ENCODE results near the gene KMT2A.
"Not testable (repeated sequence)": the region's sequence is repeated elsewhere in the genome, so short reads cannot be mapped to it uniquely, and the experiment has no call there.

Gene KMT2A

GRCh38 chr11:118449316-118449918 is 13.1 kb downstream of the KMT2A start:
- Histone ChIP-seq H3K4me1 (ENCODE audit: control insufficient read depth, insufficient read depth, low read length) (no peaks in the 10 kb centered on the region), H3K4me3 (ENCODE audit: low read depth, low read length) (no peak overlapping the region), H3K9me3 (ENCODE audit: control insufficient read depth, insufficient read depth, low read depth, low read length) (no peaks in the 10 kb centered on the region), H3K27me3 (ENCODE audit: control insufficient read depth, insufficient read depth, low read length) (no peaks in the 10 kb centered on the region), H3K27ac (ENCODE audit: low read depth, low read length) (no peak overlapping the region), H3K9ac (ENCODE audit: low read length) (no peak overlapping the region), H3K36me3 (ENCODE audit: control insufficient read depth, insufficient read depth, low read length) (peaks cover 18% of the 10 kb centered on the region)

- H3K27ac ChIP-seq (ENCODE audit: low read depth, low read length) = no peak overlapping the region
- no peaks in the 10 kb centered on the region for H3K4me1 ChIP-seq (ENCODE audit: control insufficient read depth, insufficient read depth, low read length)
- no peak overlapping the region for H3K9ac ChIP-seq (ENCODE audit: low read length)
- peaks cover 18% of the 10 kb centered on the region for H3K36me3 ChIP-seq (ENCODE audit: control insufficient read depth, insufficient read depth, low read length)
- H3K27me3 ChIP-seq (ENCODE audit: control insufficient read depth, insufficient read depth, low read length) = no peaks in the 10 kb centered on the region
- H3K4me3 ChIP-seq (ENCODE audit: low read depth, low read length) = no peak overlapping the region
- H3K9me3 ChIP-seq (ENCODE audit: control insufficient read depth, insufficient read depth, low read depth, low read length) = no peaks in the 10 kb centered on the region
These were observed 14.2 kb downstream of the KMT2A start for GRCh38 chr11:118450451-118450850.

- Histone ChIP-seq H3K27ac (ENCODE audit: low read depth, low read length) (no peak overlapping the region), H3K9ac (ENCODE audit: low read length) (no peak overlapping the region), H3K27me3 (ENCODE audit: control insufficient read depth, insufficient read depth, low read length) (no peaks in the 10 kb centered on the region), H3K4me1 (ENCODE audit: control insufficient read depth, insufficient read depth, low read length) (no peaks in the 10 kb centered on the region), H3K9me3 (ENCODE audit: control insufficient read depth, insufficient read depth, low read depth, low read length) (no peaks in the 10 kb centered on the region), H3K36me3 (ENCODE audit: control insufficient read depth, insufficient read depth, low read length) (peaks cover 3% of the 10 kb centered on the region; the same call in 1 of the 2 replicates), H3K4me3 (ENCODE audit: low read depth, low read length) (no peak overlapping the region)
These were observed 25.9 kb downstream of the KMT2A start for GRCh38 chr11:118462178-118462577.

DNA sequence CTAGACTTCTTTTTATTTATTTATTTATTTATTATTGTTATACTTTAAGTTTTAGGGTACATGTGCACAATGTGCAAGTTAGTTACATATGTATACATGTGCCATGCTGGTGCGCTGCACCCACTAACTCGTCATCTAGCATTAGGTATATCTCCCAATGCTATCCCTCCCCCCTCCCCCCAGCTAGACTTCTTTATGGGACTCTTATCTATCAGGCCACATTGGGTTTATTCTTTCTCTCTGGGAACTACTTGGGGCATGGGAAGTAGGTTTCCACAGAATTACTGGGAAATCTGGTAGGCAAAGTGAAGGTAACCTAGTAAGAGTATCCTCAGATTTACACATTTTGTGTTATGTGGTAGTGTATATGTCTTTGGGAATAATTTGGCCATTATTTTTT is 32.7 kb downstream of the KMT2A start:
- not testable (repeated sequence) for H3K9me3 ChIP-seq (ENCODE audit: control insufficient read depth, insufficient read depth, low read depth, low read length); H3K4me1 ChIP-seq (ENCODE audit: control insufficient read depth, insufficient read depth, low read length); H3K9ac ChIP-seq (ENCODE audit: low read length); H3K27ac ChIP-seq (ENCODE audit: low read depth, low read length); H3K4me3 ChIP-seq (ENCODE audit: low read depth, low read length); H3K27me3 ChIP-seq (ENCODE audit: control insufficient read depth, insufficient read depth, low read length)
- peaks cover 35% of the 10 kb centered on the region for H3K36me3 ChIP-seq (ENCODE audit: control insufficient read depth, insufficient read depth, low read length)

DNA sequence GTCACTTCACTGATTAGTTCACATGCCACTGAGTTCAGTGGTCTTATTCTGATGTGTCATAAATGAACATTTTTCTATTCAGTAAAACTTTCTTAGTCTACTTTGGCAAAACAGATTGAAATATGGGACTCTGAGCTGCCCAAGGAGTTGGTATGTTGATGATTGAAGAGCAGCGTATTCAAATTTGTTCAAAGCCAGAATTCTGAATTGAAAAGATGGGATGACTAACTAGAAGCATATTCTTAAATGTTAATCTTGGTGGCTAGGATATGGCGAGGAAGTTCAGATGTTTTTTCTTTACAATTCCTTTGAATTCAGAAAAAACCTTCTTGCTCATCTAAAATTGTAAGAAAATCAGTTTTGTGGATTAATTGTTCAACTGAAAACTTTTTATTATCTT is 34.7 kb downstream of the KMT2A start:
- H3K9ac ChIP-seq (ENCODE audit: low read length) = no peak overlapping the region
- H3K4me3 ChIP-seq (ENCODE audit: low read depth, low read length) = no peak overlapping the region
- H3K27ac ChIP-seq (ENCODE audit: low read depth, low read length) = no peak overlapping the region
- no peaks in the 10 kb centered on the region for H3K27me3 ChIP-seq (ENCODE audit: control insufficient read depth, insufficient read depth, low read length)
- no peaks in the 10 kb centered on the region for H3K9me3 ChIP-seq (ENCODE audit: control insufficient read depth, insufficient read depth, low read depth, low read length)
- H3K4me1 ChIP-seq (ENCODE audit: control insufficient read depth, insufficient read depth, low read length) = no peaks in the 10 kb centered on the region
- H3K36me3 ChIP-seq (ENCODE audit: control insufficient read depth, insufficient read depth, low read length) = peaks cover 46% of the 10 kb centered on the region

DNA sequence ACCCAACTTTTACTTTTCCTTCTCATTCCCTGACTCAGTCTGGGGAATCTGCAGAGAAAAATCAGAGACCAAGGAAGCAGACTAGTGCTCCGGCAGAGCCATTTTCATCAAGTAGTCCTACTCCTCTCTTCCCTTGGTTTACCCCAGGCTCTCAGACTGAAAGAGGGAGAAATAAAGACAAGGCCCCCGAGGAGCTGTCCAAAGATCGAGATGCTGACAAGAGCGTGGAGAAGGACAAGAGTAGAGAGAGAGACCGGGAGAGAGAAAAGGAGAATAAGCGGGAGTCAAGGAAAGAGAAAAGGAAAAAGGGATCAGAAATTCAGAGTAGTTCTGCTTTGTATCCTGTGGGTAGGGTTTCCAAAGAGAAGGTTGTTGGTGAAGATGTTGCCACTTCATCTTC is 37.2 kb downstream of the KMT2A start:
- Histone ChIP-seq H3K27ac (ENCODE audit: low read depth, low read length) (no peak overlapping the region), H3K4me1 (ENCODE audit: control insufficient read depth, insufficient read depth, low read length) (no peaks in the 10 kb centered on the region), H3K9me3 (ENCODE audit: control insufficient read depth, insufficient read depth, low read depth, low read length) (no peaks in the 10 kb centered on the region), H3K4me3 (ENCODE audit: low read depth, low read length) (no peak overlapping the region), H3K9ac (ENCODE audit: low read length) (no peak overlapping the region), H3K36me3 (ENCODE audit: control insufficient read depth, insufficient read depth, low read length) (peaks cover 67% of the 10 kb centered on the region), H3K27me3 (ENCODE audit: control insufficient read depth, insufficient read depth, low read length) (no peaks in the 10 kb centered on the region)

GRCh38 chr11:118476676-118477075 is 40.4 kb downstream of the KMT2A start:
- H3K9me3 ChIP-seq (ENCODE audit: control insufficient read depth, insufficient read depth, low read depth, low read length) = no peaks in the 10 kb centered on the region
- H3K27me3 ChIP-seq (ENCODE audit: control insufficient read depth, insufficient read depth, low read length) = no peaks in the 10 kb centered on the region
- H3K36me3 ChIP-seq (ENCODE audit: control insufficient read depth, insufficient read depth, low read length) = peaks cover 86% of the 10 kb centered on the region
- no peak overlapping the region for H3K4me3 ChIP-seq (ENCODE audit: low read depth, low read length)
- no peak overlapping the region for H3K9ac ChIP-seq (ENCODE audit: low read length)
- H3K27ac ChIP-seq (ENCODE audit: low read depth, low read length) = no peak overlapping the region
- no peaks in the 10 kb centered on the region for H3K4me1 ChIP-seq (ENCODE audit: control insufficient read depth, insufficient read depth, low read length)

DNA sequence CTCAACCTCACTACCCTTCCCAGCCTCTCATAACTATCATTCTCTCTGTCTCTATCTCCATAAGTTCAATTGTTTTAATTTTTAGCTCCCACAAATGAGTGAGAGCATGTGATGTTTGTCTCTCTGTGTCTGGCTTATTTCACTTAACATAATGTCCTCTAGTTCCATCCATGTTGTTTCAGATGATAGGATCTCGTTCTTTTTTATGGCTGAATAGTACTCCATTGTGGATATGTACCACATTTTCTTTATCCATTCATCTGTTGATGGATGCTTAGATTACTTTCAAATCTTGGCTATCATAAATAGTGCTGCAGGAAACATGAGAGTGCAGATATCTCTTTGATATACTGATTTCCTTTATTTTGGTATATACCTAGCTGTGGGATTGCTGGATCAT is 44.9 kb downstream of the KMT2A start:
- H3K9ac ChIP-seq (ENCODE audit: low read length); H3K4me3 ChIP-seq (ENCODE audit: low read depth, low read length); H3K27me3 ChIP-seq (ENCODE audit: control insufficient read depth, insufficient read depth, low read length); H3K9me3 ChIP-seq (ENCODE audit: control insufficient read depth, insufficient read depth, low read depth, low read length); H3K27ac ChIP-seq (ENCODE audit: low read depth, low read length); H3K4me1 ChIP-seq (ENCODE audit: control insufficient read depth, insufficient read depth, low read length): not testable (repeated sequence)
- H3K36me3 ChIP-seq (ENCODE audit: control insufficient read depth, insufficient read depth, low read length) = peaks cover 93% of the 10 kb centered on the region

GRCh38 chr11:118484405-118484804 is 48.1 kb downstream of the KMT2A start:
- Histone ChIP-seq H3K9ac (ENCODE audit: low read length) (no peak overlapping the region), H3K9me3 (ENCODE audit: control insufficient read depth, insufficient read depth, low read depth, low read length) (no peaks in the 10 kb centered on the region), H3K27me3 (ENCODE audit: control insufficient read depth, insufficient read depth, low read length) (no peaks in the 10 kb centered on the region), H3K4me1 (ENCODE audit: control insufficient read depth, insufficient read depth, low read length) (no peaks in the 10 kb centered on the region), H3K4me3 (ENCODE audit: low read depth, low read length) (no peak overlapping the region), H3K36me3 (ENCODE audit: control insufficient read depth, insufficient read depth, low read length) (peaks cover 80% of the 10 kb centered on the region), H3K27ac (ENCODE audit: low read depth, low read length) (no peak overlapping the region)

DNA sequence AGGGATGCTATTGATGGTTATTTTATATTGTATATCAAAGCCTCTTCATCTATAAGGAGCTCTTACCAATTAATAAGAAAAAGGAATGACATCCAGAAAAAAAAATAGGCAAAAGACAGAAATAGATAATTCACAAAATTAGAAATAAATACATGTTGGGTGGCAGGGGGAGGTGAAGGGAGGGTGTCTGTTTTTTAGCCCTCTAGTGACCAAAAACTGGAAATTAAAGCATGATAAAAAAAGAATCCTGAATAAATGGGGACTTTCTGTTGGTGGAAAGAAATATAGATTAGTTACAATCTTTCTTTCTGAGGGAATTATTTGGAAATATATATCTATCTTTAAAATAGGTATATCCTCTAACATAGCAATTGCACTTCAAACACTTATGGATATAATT is 49.0 kb downstream of the KMT2A start:
- no peaks in the 10 kb centered on the region for H3K27me3 ChIP-seq (ENCODE audit: control insufficient read depth, insufficient read depth, low read length)
- no peak overlapping the region for H3K9ac ChIP-seq (ENCODE audit: low read length)
- H3K36me3 ChIP-seq (ENCODE audit: control insufficient read depth, insufficient read depth, low read length) = peaks cover 80% of the 10 kb centered on the region
- no peak overlapping the region for H3K27ac ChIP-seq (ENCODE audit: low read depth, low read length)
- no peaks in the 10 kb centered on the region for H3K9me3 ChIP-seq (ENCODE audit: control insufficient read depth, insufficient read depth, low read depth, low read length)
- H3K4me1 ChIP-seq (ENCODE audit: control insufficient read depth, insufficient read depth, low read length) = no peaks in the 10 kb centered on the region
- H3K4me3 ChIP-seq (ENCODE audit: low read depth, low read length) = no peak overlapping the region

GRCh38 chr11:118488480-118489109 is 52.3 kb downstream of the KMT2A start:
- H3K36me3 ChIP-seq (ENCODE audit: control insufficient read depth, insufficient read depth, low read length) = peaks cover 81% of the 10 kb centered on the region
- H3K27me3 ChIP-seq (ENCODE audit: control insufficient read depth, insufficient read depth, low read length) = no peaks in the 10 kb centered on the region
- H3K4me3 ChIP-seq (ENCODE audit: low read depth, low read length) = no peak overlapping the region
- no peaks in the 10 kb centered on the region for H3K9me3 ChIP-seq (ENCODE audit: control insufficient read depth, insufficient read depth, low read depth, low read length)
- H3K9ac ChIP-seq (ENCODE audit: low read length) = no peak overlapping the region
- H3K27ac ChIP-seq (ENCODE audit: low read depth, low read length) = no peak overlapping the region
- no peaks in the 10 kb centered on the region for H3K4me1 ChIP-seq (ENCODE audit: control insufficient read depth, insufficient read depth, low read length)

Measured in HUES6 (cell line).